NCI-H526 (cell line): ENCODE results near the gene MSI2.

ENCODE experiments used
- DNase-seq, 2 experiments: peaks; one replicate each; lab custom pipeline; 2025; lab: John Stamatoyannopoulos, UW

MSI2 gene

DNA sequence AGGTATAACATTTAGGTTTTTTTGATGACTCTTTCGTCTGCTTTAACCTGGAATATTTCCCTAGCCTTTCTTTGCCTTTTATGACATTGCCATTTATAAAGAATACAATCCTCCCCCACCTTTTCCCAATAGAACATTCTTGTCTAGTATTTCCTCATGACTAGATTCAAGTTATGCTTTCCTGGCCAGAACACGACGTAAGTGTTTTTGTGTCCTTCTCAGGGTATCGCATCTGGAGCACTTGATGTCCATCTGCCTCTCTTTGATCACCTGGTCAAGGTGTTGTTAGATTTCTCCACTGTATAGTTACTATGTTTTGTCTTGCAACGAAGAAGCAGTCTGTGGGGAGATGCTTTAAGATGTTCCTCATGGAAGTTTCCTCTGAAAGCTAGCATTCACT lies 87.4 kb downstream of the MSI2 start:
- DNase-seq: no peak

- DNase-seq: no peak
Observed at GRCh38 chr17:57344261-57344660, 87.9 kb downstream of the MSI2 start.

GRCh38 chr17:57349541-57350247 lies 93.4 kb downstream of the MSI2 start:
- DNase-seq: no peak

DNA sequence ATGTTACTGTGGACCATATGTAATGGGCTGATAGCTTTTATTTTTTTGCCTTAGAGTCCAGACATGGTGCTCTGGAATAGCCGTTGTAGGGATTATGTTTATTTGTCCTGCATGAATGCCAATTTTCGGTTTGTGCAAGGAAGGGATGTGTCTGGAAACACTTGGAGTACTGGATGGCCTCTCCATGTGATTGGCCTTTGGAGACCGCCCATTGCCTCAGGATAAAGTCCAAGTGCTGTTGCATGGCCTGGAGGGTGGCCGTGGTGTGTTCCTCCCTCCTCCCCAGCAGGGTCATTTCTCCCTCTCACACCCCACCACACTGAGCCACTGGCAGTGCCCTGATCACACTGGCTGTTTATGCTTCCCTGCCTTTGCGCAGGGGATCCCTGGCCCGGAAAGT lies 93.9 kb downstream of the MSI2 start:
- no peak for DNase-seq

- DNase-seq: no peak
Observed at GRCh38 chr17:57352665-57353175, 96.4 kb downstream of the MSI2 start.

DNA sequence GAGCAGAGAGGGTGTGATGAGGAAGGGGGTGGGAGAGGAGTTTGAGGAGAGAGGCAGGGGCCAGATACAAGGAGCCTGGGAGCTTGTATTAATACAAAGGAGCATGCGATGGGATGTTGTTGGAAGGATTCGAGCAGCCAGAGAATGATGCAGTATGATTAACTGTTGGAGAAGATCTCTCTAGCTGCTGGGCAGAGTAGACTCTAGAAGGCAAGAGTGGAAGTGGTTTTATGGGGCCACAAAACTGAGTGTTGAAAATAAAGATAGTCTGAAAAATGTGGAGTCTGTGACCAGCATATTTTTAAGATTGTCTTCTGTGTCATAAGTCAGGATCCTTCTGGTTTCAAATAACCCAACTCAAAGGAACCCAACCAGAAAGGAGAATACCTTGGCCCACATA lies 98.3 kb downstream of the MSI2 start:
- no peak for DNase-seq

GRCh38 chr17:57355090-57355859 lies 99.0 kb downstream of the MSI2 start:
- no peak for DNase-seq

DNA sequence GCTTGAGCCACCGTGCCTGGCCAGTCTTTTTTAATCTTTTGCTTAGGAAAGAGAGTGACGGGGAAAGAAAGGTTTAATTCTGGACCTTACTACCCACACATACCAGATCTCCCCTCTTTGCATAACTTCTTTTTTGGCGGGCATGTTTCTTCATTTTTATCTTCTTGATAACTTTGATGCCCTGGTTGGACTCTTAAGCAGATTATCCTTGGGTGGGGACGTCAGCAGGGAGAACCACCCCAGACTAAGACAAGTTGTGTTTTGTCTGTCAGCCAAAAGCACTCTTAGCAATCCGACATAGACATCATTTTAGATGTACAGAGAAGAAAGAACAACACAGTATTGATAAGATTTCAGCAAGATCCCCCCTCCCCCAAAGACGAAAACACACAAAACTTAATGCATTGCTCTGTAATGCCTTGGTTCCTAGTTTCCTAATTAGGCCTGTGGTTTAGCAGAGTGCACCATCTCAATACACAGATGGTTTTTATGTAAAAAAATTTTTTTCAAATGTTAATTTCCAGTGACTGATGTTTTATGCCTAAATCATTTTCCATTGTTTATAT lies 99.9 kb downstream of the MSI2 start:
- no peak for DNase-seq

DNA sequence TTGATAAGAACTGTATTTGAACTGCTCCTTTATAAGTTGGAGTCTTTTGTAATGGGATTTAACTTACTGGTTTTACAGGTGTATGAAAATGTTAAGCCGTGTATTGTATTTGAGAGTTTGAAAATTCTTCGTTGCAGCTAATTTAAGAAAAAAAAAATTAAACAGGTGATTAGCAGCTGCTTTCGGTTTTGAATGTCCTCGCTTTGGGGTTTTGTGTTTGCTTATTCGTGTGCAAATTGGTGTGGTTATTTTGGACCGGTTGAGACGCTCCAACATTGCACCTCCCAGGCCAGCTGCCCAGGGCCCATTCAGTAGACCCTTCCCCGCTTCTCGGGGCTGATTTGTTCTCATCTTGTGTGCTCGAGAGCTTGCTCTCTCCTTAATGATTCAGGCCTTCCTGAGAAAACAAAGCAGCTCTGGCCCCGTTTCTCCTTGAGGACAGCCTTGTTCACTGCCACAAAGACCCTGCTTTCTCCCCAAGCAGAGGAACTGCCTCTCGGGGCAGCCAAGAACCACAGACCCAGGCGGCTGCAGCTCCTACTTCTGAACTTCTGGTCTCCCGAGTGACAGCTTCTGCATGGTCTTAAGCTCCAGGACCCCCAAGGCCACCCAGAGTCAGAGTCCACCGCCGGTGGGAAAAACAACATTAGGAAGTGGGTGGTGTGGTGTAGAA lies 100.5 kb downstream of the MSI2 start:
- DNase-seq: peak; percentile 30 to 61

DNA sequence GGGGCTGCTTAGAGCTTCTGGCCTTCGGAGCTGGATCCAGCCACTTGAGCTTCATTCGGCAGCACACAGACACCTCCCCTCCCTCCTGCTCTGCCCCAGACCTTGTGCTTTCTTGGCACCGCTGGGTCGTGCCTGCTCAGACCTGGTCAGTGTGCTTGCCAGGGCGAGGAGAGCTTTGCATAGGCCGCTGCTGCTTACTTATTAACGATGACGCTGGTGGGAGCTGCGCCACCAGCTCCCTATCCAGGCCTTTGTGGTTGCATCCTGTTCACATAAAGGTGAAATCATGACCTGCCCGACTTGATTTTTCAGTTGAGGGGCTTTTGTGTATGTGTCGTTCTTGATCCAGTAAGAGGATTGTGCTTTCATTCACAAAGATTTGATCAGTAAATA lies 101.1 kb downstream of the MSI2 start:
- DNase-seq: peak; percentile 56 to 85

DNA sequence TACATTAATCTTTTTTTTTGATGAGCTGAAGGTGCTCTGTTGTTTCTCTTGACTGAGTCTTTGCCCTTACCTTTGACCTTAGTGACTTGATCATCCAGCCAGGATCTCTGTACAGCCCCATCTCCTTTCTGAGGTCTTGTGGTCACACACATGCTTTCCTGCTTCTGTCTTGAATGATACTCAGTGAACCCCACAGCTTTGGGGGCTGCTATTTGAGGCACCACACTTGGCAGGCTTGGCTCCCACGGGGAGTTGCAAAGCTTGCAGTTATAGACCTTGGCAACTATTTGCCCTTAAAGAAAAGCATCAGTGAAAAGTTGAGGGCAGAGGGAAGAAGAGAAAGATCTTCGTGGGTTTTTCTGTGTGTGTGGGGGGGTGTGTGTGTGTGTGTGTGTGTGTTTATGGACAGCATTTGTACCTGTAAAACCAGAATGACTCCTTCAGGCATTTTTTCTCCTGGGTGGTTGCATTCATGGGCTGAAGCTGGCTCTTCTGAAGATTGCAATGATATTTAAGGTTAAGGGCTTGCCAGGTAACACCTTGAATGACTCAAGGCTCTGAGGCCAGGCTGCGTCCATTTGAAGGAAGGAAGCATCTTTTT lies 101.6 kb downstream of the MSI2 start:
- peak in 1 of 2 experiments; percentile 25 for DNase-seq

DNA sequence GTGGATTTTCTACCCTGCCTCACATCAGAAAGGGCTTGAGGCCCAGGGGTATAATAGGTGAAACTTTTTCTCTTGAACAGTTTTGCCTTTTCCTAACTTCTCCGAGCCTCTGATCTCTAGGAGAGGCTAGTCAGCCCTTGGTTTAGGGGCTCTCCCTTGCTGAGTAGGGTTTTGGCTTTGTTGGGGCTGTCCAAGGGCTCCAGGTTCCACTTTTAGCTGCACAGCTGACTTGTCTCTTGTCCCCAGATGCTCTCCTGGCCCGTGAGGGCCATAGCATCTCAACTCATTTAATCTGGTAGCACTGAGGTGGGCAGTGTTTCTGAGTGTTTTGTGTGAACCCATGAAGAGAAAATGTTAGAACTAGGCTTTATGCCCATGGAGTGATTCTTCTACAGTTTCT lies 103.9 kb downstream of the MSI2 start:
- DNase-seq: no peak

DNA sequence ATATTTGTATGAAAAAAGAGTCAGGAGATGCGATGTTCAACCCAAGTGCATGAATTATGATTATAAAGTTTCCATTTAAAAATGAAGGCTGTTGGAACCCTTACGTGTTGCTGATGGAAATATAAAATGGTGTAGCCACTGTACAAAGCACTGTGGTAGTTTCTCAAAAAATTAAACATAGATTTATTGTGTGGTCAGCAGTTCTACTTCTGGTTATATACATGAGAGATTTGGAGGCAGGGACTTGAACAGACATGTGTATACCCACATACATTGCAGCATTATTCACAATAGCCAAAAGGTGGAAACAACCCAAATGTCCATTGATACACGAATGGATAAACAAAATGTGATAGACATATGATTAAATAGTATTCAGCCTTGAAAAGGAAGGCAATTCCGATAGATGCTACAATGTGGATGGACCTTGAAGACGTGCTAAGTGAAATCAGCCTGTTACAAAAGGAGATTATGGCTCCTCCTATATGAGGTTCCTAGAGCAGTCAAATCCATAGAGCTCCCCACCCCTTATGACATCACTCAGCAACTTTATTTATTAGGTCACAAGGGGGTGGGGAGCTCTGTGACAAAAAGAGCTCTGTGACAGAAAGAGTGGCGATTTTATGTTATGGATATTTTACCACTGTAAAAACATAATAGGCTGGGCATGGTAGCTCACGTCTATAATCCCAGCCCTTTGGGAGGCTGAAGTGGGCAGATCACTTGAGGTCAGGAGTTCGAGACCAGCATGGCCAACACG lies 106.7 kb downstream of the MSI2 start:
- DNase-seq: no peak

DNA sequence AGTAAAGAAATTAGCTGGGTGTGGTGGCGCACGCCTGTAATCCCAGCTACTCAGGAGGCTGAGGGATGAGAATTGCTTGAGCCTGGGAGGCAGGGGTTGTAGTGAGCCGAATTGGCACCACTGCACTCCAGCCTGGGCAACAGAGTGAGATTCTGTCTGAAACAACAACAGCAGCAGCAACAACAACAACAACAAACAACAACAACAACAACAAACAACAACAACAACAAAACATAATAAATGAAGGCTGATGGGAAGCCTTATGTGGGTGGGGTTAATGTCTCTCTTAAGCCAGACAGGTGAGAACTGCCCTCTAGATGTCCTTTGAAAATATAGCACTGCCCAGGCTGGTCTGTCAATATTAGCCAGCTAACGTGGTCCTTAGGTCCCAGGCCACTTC lies 107.3 kb downstream of the MSI2 start:
- no peak for DNase-seq

DNA sequence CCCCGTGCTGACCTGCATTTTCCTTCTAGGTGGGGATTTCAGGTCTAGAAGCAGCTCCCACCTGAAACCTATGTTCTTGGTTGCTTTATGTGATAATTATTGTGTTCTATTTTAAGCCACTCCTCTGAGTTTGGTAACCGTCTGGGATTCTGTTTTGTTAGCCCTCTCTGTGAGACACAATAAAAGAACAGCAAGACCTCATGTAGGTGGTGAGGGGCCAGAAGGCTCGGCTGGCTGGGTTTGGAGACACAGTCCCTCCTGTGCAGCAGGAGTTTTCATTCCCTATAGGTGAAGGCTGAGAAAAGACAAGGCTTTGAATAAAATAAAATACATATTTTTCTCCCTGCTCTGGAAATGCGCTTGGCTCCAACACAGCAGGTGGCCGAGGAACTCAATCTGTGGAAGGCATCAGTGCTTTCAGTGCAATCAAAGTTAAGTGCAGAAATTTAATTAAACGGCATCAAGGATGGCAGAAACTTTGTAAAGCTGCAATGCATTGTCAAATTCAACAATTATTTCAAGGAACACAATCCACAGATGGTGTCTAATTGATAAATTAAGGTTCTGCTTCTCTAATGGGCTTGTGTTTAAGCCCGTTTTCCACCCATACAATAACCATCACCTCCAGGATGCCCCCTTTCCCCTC lies 107.8 kb downstream of the MSI2 start:
- DNase-seq: peak in 1 of 2 experiments; percentile 10

- DNase-seq: no peak
Observed at GRCh38 chr17:57365420-57365819, 109.1 kb downstream of the MSI2 start.

- peak in 1 of 2 experiments; percentile 58 for DNase-seq
Observed at GRCh38 chr17:57366177-57366557, 109.8 kb downstream of the MSI2 start.

DNA sequence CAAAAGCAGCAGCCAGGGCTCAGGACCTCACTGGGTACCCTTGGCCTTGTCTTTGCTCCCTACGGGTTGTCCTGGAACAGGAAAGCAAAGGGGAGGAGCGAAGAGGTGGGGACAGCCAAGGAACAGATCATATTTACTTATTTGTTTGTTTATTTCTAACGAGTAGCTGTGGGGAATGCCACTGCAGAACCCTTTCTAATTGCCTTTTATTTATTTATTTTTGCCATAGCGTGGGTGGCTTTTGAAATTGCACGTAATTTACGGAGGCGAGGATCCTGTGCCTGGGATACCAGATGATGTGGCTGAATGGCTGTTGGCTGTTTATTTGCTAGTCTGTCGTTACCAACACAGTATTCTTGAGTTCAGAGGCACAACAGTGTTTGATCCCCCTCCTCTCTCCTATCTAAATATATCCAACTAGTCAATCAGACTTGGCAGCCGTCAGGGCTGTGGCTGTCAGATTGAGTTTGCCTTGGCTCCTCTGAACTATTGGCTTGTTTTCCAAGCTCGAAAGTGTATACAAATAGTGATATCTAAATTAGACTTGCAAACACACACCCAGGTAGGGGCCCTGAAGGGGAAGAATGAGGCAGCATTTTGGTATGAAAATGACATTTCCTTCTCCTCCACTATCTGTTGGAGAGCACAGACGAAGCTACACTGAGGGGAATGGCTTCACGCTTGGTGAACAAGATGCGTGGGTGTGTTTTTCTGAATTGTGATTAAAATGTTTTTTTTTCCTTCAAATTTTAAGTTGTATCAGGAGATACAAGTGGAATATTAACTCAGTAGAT lies 110.4 kb downstream of the MSI2 start:
- peak; percentile 94 to 96 for DNase-seq

GRCh38 chr17:57368637-57369336 lies 112.5 kb downstream of the MSI2 start:
- DNase-seq: no peak
